SK-N-SH (cell line): Measurements from ENCODE around the gene PAAF1. TPM values are rescaled to one million over a fixed set of nuclear protein-coding genes. Genes with fewer than 3 reads are reported as not detected.

Source experiments
- CTCF ChIA-PET: fragments of 300-600, 350-600 bp; formaldehyde crosslinking; extraction: SDS; loops from one replicate; lab custom pipeline; 2021; lab: Yijun Ruan, JAX
- POLR2A ChIA-PET: fragments of 350-600 bp; sonication (Branson Sonifier 250); formaldehyde crosslinking; extraction: SDS; loops from one replicate; lab custom pipeline; 2020; ENCODE audit warnings: antibody characterized with exemption, inconsistent platforms; lab: Yijun Ruan, JAX
- DNase-seq: peaks from one replicate; pipeline ENCODE4 v3.0.0; 2012
- H2AFZ ChIP-seq: fragments of 200-600 bp; sonication (generic); 2 replicates; pipeline ENCODE4 v1.8.1; 2016; ENCODE audit warnings: antibody characterized with exemption, mild to moderate bottlenecking, low read depth
- H3F3A ChIP-seq: fragments of 200-600 bp; sonication (generic); replicated peaks from 2 replicates; pipeline ENCODE3; 2016; ENCODE audit warnings: antibody characterized with exemption, mild to moderate bottlenecking; ENCODE audit not compliant: insufficient read depth
- H3K27ac ChIP-seq, 2 experiments: fragments of 200-500 bp in 1 of 2; fragments of 200-600 bp in 1 of 2; sonication (Bioruptor generic) in 1 of 2; sonication (generic), shearing (Covaris generic) in 1 of 2; 2 replicates each; pipeline versions ENCODE4 v1.5.1 to v1.6.1; 2014 to 2016; ENCODE audit warnings: low read depth in 2 of 2, inconsistent platforms in 1 of 2, low read length in 1 of 2, mild to moderate bottlenecking in 1 of 2, mixed read lengths in 1 of 2
- H3K27me3 ChIP-seq: fragments of 200-600 bp; sonication (generic), shearing (Covaris generic); 2 replicates; pipeline ENCODE4 v1.6.1; 2016; ENCODE audit warnings: mixed run types; ENCODE audit not compliant: insufficient read depth
- H3K36me3 ChIP-seq, 2 experiments: fragments of 200-500 bp in 1 of 2; fragments of 200-600 bp in 1 of 2; sonication (Bioruptor generic) in 1 of 2; sonication (generic) in 1 of 2; replicated peaks in 1 of 2; 2 replicates each; pipeline versions ENCODE3 to v1.5.1; 2014 to 2016; ENCODE audit warnings: low read length in 1 of 2, mild to moderate bottlenecking in 1 of 2; ENCODE audit not compliant: insufficient read depth in 2 of 2, control insufficient read depth in 1 of 2
- H3K4me1 ChIP-seq, 2 experiments: fragments of 200-500 bp in 1 of 2; fragments of 200-600 bp in 1 of 2; sonication (Bioruptor generic) in 1 of 2; sonication (generic), shearing (Covaris generic) in 1 of 2; 2 replicates each; pipeline versions ENCODE4 v1.5.1 to v1.6.1; 2014 to 2016; ENCODE audit warnings: low read depth in 1 of 2, low read length in 1 of 2, mixed run types in 1 of 2; ENCODE audit not compliant: insufficient read depth in 2 of 2, control insufficient read depth in 1 of 2
- H3K4me2 ChIP-seq: fragments of 200-600 bp; sonication (generic), shearing (Covaris generic); 2 replicates; pipeline ENCODE4 v1.6.1; 2017; ENCODE audit warnings: mixed run types
- H3K4me3 ChIP-seq, 2 experiments: fragments of 200-500 bp in 1 of 2; fragments of 200-600 bp in 1 of 2; sonication (Bioruptor generic) in 1 of 2; sonication (generic), shearing (Covaris generic) in 1 of 2; 2 replicates each; pipeline versions ENCODE4 v1.5.1 to v1.8.1; 2014 to 2016; ENCODE audit warnings: low read depth in 2 of 2, inconsistent platforms in 1 of 2, low read length in 1 of 2, mild to moderate bottlenecking in 1 of 2, mixed read lengths in 1 of 2, moderate library complexity in 1 of 2
- H3K79me2 ChIP-seq: fragments of 200-600 bp; sonication (generic); 2 replicates; pipeline ENCODE4 v1.8.1; 2017; ENCODE audit warnings: mild to moderate bottlenecking; ENCODE audit not compliant: insufficient read depth
- H3K9ac ChIP-seq: fragments of 200-600 bp; sonication (generic); 2 replicates; pipeline ENCODE4 v1.6.1; 2017; ENCODE audit warnings: mixed run types
- H3K9me2 ChIP-seq: fragments of 200-600 bp; sonication (generic); 2 replicates; pipeline ENCODE4 v1.6.1; 2017; ENCODE audit warnings: mixed run types
- H3K9me3 ChIP-seq: fragments of 200-600 bp; sonication (generic); 2 replicates; pipeline ENCODE4 v1.6.1; 2017; ENCODE audit warnings: mixed run types, mild to moderate bottlenecking, moderate library complexity
- H4K20me1 ChIP-seq: fragments of 200-600 bp; sonication (generic); 2 replicates; pipeline ENCODE4 v1.6.1; 2017; ENCODE audit warnings: mild to moderate bottlenecking, mixed run types; ENCODE audit not compliant: insufficient read depth
- CHD2 ChIP-seq: fragments of 150-350 bp; IDR thresholded peaks from 2 replicates; pipeline ENCODE4 v1.6.1; 2018; ENCODE audit warnings: low read length; ENCODE audit not compliant: partially characterized antibody
- ELF1 ChIP-seq: IDR thresholded peaks from 2 replicates; pipeline ENCODE4 v1.4.0; 2012
- EP300 ChIP-seq, 2 experiments: IDR thresholded peaks; 2 replicates each; pipeline versions ENCODE4 v1.4.0 to v1.6.1; 2012; ENCODE audit warnings: borderline replicate concordance in 1 of 2, low read depth in 1 of 2, low read length in 1 of 2
- EZH2phosphoT487 ChIP-seq: fragments of 200-600 bp; sonication (generic); IDR thresholded peaks from 2 replicates; pipeline ENCODE4 v1.6.1; 2017; ENCODE audit warnings: low read depth, mixed run types, mild to moderate bottlenecking, antibody characterized with exemption, moderate library complexity, borderline replicate concordance
- GATA2 ChIP-seq: sonication (generic); formaldehyde crosslinking; IDR thresholded peaks from 2 replicates; pipeline ENCODE4 v1.5.0; 2020; ENCODE audit warnings: mild to moderate bottlenecking, missing genetic modification reagents
- NFIC ChIP-seq: IDR thresholded peaks from 2 replicates; pipeline ENCODE4 v1.4.0; 2012; ENCODE audit warnings: borderline replicate concordance
- RCOR1 ChIP-seq: fragments of 150-350 bp; IDR thresholded peaks from 2 replicates; pipeline ENCODE4 v1.6.1; 2017; ENCODE audit warnings: antibody characterized with exemption, low read length
- RXRA ChIP-seq: IDR thresholded peaks from 2 replicates; pipeline ENCODE4 v1.4.0; 2012; ENCODE audit warnings: low read depth, mild to moderate bottlenecking, borderline replicate concordance
- SIN3A ChIP-seq: IDR thresholded peaks from 2 replicates; pipeline ENCODE4 v1.6.1; 2012; ENCODE audit warnings: low read depth, mild to moderate bottlenecking, low read length, moderate library complexity, borderline replicate concordance
- SMC3 ChIP-seq: IDR thresholded peaks from 2 replicates; pipeline ENCODE4 v1.6.1; 2012; ENCODE audit warnings: low read depth, low read length, improper control_type of control experiment
- YY1 ChIP-seq: IDR thresholded peaks from 2 replicates; pipeline ENCODE4 v1.4.0; 2012; ENCODE audit warnings: low read depth, mild to moderate bottlenecking
- WGBS: methylation state at CpG from one replicate; pipeline ENCODE4 v1.1.6; 2017; ENCODE audit warnings: low lambda C conversion rate; 5-methylcytosine and 5-hydroxymethylcytosine counted together
- polyA plus RNA-seq, 3 experiments: library from polyadenylated mRNA; depleted of rRNA; stranded (reverse); fragments of >200 nt; gene quantifications; 2 replicates each; pipeline ENCODE4 v1.2.3, GENCODE V29; 2012
- TF ChIP-seq, protein P1 (sequence below): IDR thresholded peaks from 2 replicates; pipeline ENCODE4 v1.4.0; 2012; ENCODE audit warnings: low read depth, borderline replicate concordance
- TF ChIP-seq, protein P2 (sequence below): IDR thresholded peaks from 2 replicates; pipeline ENCODE4 v1.4.0; 2012; ENCODE audit warnings: low read depth, borderline replicate concordance
- TF ChIP-seq, protein P3 (sequence below): IDR thresholded peaks from 2 replicates; pipeline ENCODE4 v1.4.0; 2012; ENCODE audit warnings: low read depth
- TF ChIP-seq, protein P4 (sequence below): fragments of 200-600 bp; sonication (generic); IDR thresholded peaks from 2 replicates; pipeline ENCODE4 v1.6.1; 2017; ENCODE audit warnings: antibody characterized with exemption, mild to moderate bottlenecking, moderate library complexity
- TF ChIP-seq, protein P5 (sequence below): fragments of 150-350 bp; IDR thresholded peaks from 2 replicates; pipeline ENCODE4 v1.6.1; 2016; ENCODE audit warnings: mild to moderate bottlenecking, low read depth, low read length
- TF ChIP-seq, protein P6 (sequence below): IDR thresholded peaks from 2 replicates; pipeline ENCODE4 v1.6.1; 2012; ENCODE audit warnings: mild to moderate bottlenecking, low read depth, low read length, moderate library complexity

PAAF1 gene
- polyA plus RNA-seq, 1 of the 3 experiments (the other 2 are of a cell fraction): 23.2 TPM

DNA sequence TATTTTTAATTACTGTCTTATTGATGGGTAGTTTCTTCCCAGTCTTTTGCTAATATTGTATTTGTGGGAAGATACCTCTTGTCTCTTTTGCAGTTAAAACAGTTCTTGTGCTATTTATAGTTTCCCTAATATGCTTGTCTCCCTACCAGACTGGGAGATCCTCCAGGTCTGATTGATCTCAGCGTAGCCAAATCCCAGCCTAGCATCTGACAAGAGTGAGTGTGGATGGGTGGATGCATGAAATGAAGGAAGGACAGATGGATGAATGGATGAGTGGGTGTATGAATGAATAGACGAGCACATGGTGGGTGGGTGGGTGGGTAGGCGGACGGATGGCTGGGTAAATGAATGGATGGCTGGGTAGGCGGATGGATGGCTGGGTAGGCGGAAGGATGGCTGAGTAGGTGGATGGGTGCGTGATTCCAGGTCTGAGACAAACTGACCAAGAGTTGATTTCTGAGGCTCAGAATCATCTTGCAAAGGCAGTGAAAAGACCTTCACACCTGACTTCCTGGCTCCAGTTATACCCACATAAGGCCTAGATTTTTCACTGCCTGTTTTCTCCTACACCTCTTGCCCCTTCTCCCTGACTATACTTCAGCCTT is 85.4 kb downstream of the PAAF1 start:
- no peak overlapping the region for H3K4me2 ChIP-seq
- no peaks in the 10 kb centered on the region for H3K36me3 ChIP-seq
- POLR2A ChIA-PET: interaction anchor here (0.9 kb wide), 1 partner anchor 9 kb away, joined by 4 read pairs; no protein-coding TSS in a partner anchor
- no peak overlapping the region for H3K27ac ChIP-seq
- H3K9me3 ChIP-seq: no peaks in the 10 kb centered on the region
- CTCF ChIA-PET: interaction anchor here (1.7 to 3.4 kb wide), 2 partner anchors 20 to 30 kb away, joined by 4 to 21 read pairs; partner anchors contain the start of gene UCP2
- no peaks in the 10 kb centered on the region for H3K27me3 ChIP-seq
- H3F3A ChIP-seq: no peaks in the 10 kb centered on the region
- H4K20me1 ChIP-seq: no peaks in the 10 kb centered on the region
- no peak for DNase-seq
- no peaks in the 10 kb centered on the region for H3K9me2 ChIP-seq
- H3K4me1 ChIP-seq: peaks cover 4 to 5% of the 10 kb centered on the region in 2 experiments; a peak in 2 of 4 replicates
- TF ChIP-seq, protein P1, sequence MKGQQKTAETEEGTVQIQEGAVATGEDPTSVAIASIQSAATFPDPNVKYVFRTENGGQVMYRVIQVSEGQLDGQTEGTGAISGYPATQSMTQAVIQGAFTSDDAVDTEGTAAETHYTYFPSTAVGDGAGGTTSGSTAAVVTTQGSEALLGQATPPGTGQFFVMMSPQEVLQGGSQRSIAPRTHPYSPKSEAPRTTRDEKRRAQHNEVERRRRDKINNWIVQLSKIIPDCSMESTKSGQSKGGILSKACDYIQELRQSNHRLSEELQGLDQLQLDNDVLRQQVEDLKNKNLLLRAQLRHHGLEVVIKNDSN: no peak
- no peak for TF ChIP-seq NFIC
- TF ChIP-seq, protein P2, sequence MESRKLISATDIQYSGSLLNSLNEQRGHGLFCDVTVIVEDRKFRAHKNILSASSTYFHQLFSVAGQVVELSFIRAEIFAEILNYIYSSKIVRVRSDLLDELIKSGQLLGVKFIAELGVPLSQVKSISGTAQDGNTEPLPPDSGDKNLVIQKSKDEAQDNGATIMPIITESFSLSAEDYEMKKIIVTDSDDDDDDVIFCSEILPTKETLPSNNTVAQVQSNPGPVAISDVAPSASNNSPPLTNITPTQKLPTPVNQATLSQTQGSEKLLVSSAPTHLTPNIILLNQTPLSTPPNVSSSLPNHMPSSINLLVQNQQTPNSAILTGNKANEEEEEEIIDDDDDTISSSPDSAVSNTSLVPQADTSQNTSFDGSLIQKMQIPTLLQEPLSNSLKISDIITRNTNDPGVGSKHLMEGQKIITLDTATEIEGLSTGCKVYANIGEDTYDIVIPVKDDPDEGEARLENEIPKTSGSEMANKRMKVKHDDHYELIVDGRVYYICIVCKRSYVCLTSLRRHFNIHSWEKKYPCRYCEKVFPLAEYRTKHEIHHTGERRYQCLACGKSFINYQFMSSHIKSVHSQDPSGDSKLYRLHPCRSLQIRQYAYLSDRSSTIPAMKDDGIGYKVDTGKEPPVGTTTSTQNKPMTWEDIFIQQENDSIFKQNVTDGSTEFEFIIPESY: no peak
- no peak for TF ChIP-seq RXRA
- no peak for TF ChIP-seq EZH2phosphoT487
- TF ChIP-seq CHD2: no peak
- no peak for TF ChIP-seq YY1
- TF ChIP-seq SMC3: no peak
- no peak for TF ChIP-seq EP300 (IDR thresholded peaks at IDR 0.05; ENCODE audit: borderline replicate concordance in 1 of 2, low read depth in 1 of 2, low read length in 1 of 2)
- TF ChIP-seq, protein P3, sequence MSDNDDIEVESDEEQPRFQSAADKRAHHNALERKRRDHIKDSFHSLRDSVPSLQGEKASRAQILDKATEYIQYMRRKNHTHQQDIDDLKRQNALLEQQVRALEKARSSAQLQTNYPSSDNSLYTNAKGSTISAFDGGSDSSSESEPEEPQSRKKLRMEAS: no peak
- TF ChIP-seq ELF1: no peak
- no peak for TF ChIP-seq SIN3A
- TF ChIP-seq, protein P4, sequence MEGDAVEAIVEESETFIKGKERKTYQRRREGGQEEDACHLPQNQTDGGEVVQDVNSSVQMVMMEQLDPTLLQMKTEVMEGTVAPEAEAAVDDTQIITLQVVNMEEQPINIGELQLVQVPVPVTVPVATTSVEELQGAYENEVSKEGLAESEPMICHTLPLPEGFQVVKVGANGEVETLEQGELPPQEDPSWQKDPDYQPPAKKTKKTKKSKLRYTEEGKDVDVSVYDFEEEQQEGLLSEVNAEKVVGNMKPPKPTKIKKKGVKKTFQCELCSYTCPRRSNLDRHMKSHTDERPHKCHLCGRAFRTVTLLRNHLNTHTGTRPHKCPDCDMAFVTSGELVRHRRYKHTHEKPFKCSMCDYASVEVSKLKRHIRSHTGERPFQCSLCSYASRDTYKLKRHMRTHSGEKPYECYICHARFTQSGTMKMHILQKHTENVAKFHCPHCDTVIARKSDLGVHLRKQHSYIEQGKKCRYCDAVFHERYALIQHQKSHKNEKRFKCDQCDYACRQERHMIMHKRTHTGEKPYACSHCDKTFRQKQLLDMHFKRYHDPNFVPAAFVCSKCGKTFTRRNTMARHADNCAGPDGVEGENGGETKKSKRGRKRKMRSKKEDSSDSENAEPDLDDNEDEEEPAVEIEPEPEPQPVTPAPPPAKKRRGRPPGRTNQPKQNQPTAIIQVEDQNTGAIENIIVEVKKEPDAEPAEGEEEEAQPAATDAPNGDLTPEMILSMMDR: no peak
- TF ChIP-seq GATA2 (CRISPR knock-in tag): no peak
- no peak for TF ChIP-seq RCOR1
- TF ChIP-seq, protein P5, sequence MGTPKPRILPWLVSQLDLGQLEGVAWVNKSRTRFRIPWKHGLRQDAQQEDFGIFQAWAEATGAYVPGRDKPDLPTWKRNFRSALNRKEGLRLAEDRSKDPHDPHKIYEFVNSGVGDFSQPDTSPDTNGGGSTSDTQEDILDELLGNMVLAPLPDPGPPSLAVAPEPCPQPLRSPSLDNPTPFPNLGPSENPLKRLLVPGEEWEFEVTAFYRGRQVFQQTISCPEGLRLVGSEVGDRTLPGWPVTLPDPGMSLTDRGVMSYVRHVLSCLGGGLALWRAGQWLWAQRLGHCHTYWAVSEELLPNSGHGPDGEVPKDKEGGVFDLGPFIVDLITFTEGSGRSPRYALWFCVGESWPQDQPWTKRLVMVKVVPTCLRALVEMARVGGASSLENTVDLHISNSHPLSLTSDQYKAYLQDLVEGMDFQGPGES: no peak
- TF ChIP-seq, protein P6, sequence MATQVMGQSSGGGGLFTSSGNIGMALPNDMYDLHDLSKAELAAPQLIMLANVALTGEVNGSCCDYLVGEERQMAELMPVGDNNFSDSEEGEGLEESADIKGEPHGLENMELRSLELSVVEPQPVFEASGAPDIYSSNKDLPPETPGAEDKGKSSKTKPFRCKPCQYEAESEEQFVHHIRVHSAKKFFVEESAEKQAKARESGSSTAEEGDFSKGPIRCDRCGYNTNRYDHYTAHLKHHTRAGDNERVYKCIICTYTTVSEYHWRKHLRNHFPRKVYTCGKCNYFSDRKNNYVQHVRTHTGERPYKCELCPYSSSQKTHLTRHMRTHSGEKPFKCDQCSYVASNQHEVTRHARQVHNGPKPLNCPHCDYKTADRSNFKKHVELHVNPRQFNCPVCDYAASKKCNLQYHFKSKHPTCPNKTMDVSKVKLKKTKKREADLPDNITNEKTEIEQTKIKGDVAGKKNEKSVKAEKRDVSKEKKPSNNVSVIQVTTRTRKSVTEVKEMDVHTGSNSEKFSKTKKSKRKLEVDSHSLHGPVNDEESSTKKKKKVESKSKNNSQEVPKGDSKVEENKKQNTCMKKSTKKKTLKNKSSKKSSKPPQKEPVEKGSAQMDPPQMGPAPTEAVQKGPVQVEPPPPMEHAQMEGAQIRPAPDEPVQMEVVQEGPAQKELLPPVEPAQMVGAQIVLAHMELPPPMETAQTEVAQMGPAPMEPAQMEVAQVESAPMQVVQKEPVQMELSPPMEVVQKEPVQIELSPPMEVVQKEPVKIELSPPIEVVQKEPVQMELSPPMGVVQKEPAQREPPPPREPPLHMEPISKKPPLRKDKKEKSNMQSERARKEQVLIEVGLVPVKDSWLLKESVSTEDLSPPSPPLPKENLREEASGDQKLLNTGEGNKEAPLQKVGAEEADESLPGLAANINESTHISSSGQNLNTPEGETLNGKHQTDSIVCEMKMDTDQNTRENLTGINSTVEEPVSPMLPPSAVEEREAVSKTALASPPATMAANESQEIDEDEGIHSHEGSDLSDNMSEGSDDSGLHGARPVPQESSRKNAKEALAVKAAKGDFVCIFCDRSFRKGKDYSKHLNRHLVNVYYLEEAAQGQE: no peak
- 81% methylated on average over 7 of the region's 7 CpGs for WGBS
- no peak overlapping the region for H2AFZ ChIP-seq
- H3K9ac ChIP-seq: no peak overlapping the region
- no peak overlapping the region for H3K4me3 ChIP-seq
- no peaks in the 10 kb centered on the region for H3K79me2 ChIP-seq
